Vagina (tissue), 2 donors: ENCODE measurements around the gene CENPT.

Source experiments
- POLR2AphosphoS5 ChIP-seq, 2 donors: sonication (generic); formaldehyde crosslinking; IDR thresholded peaks; one replicate each; pipeline ENCODE4 v1.9.0; 2017; ENCODE audit warnings: antibody characterized with exemption in 2 of 2, mild to moderate bottlenecking in 2 of 2, low read depth in 1 of 2; ENCODE audit not compliant: insufficient read depth in 1 of 2
- TF ChIP-seq, protein P1 (sequence below), 3 experiments: fragments of 450-650 bp in 2 of 3; fragments of 200-600 bp in 1 of 3; sonication (generic) in 1 of 3; IDR thresholded peaks; one replicate each; pipeline ENCODE4 v1.5.1; 2017 to 2019; ENCODE audit warnings: antibody characterized with exemption in 3 of 3, mild to moderate bottlenecking in 2 of 3, moderate library complexity in 2 of 3

DNA sequence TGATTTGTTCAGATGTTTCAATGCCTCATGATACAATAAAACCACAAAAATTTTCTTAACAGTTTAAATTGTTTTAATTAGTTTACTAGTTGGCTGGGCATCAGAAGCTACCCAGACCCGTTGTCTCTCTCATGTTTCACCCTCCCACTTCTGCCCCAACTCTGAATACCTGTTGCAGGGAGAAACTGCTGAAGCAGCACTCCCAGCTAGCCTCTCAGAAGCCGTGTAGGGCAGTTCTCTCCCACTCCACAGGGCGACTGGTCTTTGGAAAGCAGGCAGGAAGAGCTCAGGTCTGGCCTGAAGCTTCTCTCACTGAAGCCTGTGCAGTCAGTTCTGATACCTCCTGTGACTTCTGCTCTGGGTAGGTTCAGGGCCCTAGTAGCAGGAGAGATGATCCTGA lies 23.8 kb upstream of the CENPT start:
- TF ChIP-seq, protein P1, sequence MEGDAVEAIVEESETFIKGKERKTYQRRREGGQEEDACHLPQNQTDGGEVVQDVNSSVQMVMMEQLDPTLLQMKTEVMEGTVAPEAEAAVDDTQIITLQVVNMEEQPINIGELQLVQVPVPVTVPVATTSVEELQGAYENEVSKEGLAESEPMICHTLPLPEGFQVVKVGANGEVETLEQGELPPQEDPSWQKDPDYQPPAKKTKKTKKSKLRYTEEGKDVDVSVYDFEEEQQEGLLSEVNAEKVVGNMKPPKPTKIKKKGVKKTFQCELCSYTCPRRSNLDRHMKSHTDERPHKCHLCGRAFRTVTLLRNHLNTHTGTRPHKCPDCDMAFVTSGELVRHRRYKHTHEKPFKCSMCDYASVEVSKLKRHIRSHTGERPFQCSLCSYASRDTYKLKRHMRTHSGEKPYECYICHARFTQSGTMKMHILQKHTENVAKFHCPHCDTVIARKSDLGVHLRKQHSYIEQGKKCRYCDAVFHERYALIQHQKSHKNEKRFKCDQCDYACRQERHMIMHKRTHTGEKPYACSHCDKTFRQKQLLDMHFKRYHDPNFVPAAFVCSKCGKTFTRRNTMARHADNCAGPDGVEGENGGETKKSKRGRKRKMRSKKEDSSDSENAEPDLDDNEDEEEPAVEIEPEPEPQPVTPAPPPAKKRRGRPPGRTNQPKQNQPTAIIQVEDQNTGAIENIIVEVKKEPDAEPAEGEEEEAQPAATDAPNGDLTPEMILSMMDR (IDR thresholded peaks at IDR 0.05) = no peak
- TF ChIP-seq POLR2AphosphoS5 (IDR thresholded peaks at IDR 0.05; ENCODE audit: insufficient read depth in 1 of 2, low read depth in 1 of 2) = no peak
